ENCODE results near the gene MUC20. TPM values are rescaled to one million over a fixed set of nuclear protein-coding genes. Genes with fewer than 3 reads are reported as not detected.

The MUC20 gene
- total RNA-seq, 1 donor from 2014 or later = 0.17 TPM

- Histone ChIP-seq H3K27ac (peak overlapping the region; percentile 7), H4K20me1 (ENCODE audit: low read depth) (peaks cover 9% of the 10 kb centered on the region), H3K9me3 (ENCODE audit: low read depth) (no peaks in the 10 kb centered on the region), H3F3A (ENCODE audit: low read depth) (peaks cover 45% of the 10 kb centered on the region), H3K4me2 (peak overlapping the region; percentile 10), H3K4me1 (peaks cover 39% of the 10 kb centered on the region), H3K36me3 (no peaks in the 10 kb centered on the region), H2AFZ (replicated peaks) (no peak overlapping the region), H3K4me3 (no peak overlapping the region), H3K9ac (no peak overlapping the region), H3K27me3 (no peaks in the 10 kb centered on the region), H3K79me2 (ENCODE audit: low read depth) (no peaks in the 10 kb centered on the region)
- peak; percentile 59 for DNase-seq (ENCODE audit: low spot score)
- Mint-ChIP-seq H3K4me1 (peaks cover 28% of the 10 kb centered on the region), H3K27ac (peak overlapping the region; percentile 79), H3K27me3 (ENCODE audit: insufficient read depth, low read depth) (peaks cover 10% of the 10 kb centered on the region), H3K9me3 (peaks cover 5% of the 10 kb centered on the region), H3K36me3 (peaks cover 36% of the 10 kb centered on the region), H3K4me3 (peak overlapping the region; percentile 24)
- no peak for TF ChIP-seq EZH2phosphoT487 (IDR thresholded peaks at IDR 0.05)
- no peak for TF ChIP-seq EZH2 (IDR thresholded peaks at IDR 0.05)
- no peak for TF ChIP-seq CTCF (IDR thresholded peaks at IDR 0.05)
Measured at GRCh38 chr3:195696632-195697278, 24.0 kb upstream of the MUC20 start.

- Mint-ChIP-seq H3K27ac (peak overlapping the region; percentile 48), H3K36me3 (peaks cover 29% of the 10 kb centered on the region), H3K9me3 (peaks cover 5% of the 10 kb centered on the region), H3K4me1 (peaks cover 28% of the 10 kb centered on the region), H3K4me3 (peak overlapping the region; percentile 37), H3K27me3 (ENCODE audit: insufficient read depth, low read depth) (peaks cover 7% of the 10 kb centered on the region)
- peaks cover 45% of the 10 kb centered on the region for H3F3A ChIP-seq (ENCODE audit: low read depth)
- H3K4me3 ChIP-seq = peak overlapping the region; percentile 20
- H3K36me3 ChIP-seq = no peaks in the 10 kb centered on the region
- H3K9ac ChIP-seq = no peak overlapping the region
- no peaks in the 10 kb centered on the region for H3K9me3 ChIP-seq (ENCODE audit: low read depth)
- TF ChIP-seq EZH2phosphoT487 (IDR thresholded peaks at IDR 0.05) (no peak), EZH2 (IDR thresholded peaks at IDR 0.05) (no peak), CTCF (IDR thresholded peaks at IDR 0.05) (no peak)
- H4K20me1 ChIP-seq (ENCODE audit: low read depth) = peaks cover 9% of the 10 kb centered on the region
- no peaks in the 10 kb centered on the region for H3K27me3 ChIP-seq
- peaks cover 39% of the 10 kb centered on the region for H3K4me1 ChIP-seq
- H2AFZ ChIP-seq (replicated peaks) = no peak overlapping the region
- H3K27ac ChIP-seq = peak overlapping the region; percentile 82
- peak; percentile 79 for DNase-seq (ENCODE audit: low spot score)
- no peaks in the 10 kb centered on the region for H3K79me2 ChIP-seq (ENCODE audit: low read depth)
- H3K4me2 ChIP-seq = peak overlapping the region; percentile 65
Measured at GRCh38 chr3:195697582-195698324, 23.0 kb upstream of the MUC20 start.

GRCh38 chr3:195698325-195698646 is 22.5 kb upstream of the MUC20 start:
- H3K27ac Mint-ChIP-seq = peak overlapping the region; percentile 48
- H3K4me3 Mint-ChIP-seq = peak overlapping the region; percentile 0
- peaks cover 9% of the 10 kb centered on the region for H4K20me1 ChIP-seq (ENCODE audit: low read depth)
- H3K27me3 ChIP-seq = no peaks in the 10 kb centered on the region
- peaks cover 7% of the 10 kb centered on the region for H3K27me3 Mint-ChIP-seq (ENCODE audit: insufficient read depth, low read depth)
- DNase-seq (ENCODE audit: low spot score) = no peak
- peaks cover 28% of the 10 kb centered on the region for H3K4me1 Mint-ChIP-seq
- no peaks in the 10 kb centered on the region for H3K79me2 ChIP-seq (ENCODE audit: low read depth)
- peaks cover 39% of the 10 kb centered on the region for H3K4me1 ChIP-seq
- H3F3A ChIP-seq (ENCODE audit: low read depth) = peaks cover 45% of the 10 kb centered on the region
- peaks cover 5% of the 10 kb centered on the region for H3K9me3 Mint-ChIP-seq
- H2AFZ ChIP-seq (replicated peaks) = no peak overlapping the region
- H3K9me3 ChIP-seq (ENCODE audit: low read depth) = no peaks in the 10 kb centered on the region
- no peaks in the 10 kb centered on the region for H3K36me3 ChIP-seq
- peak overlapping the region; percentile 65 for H3K4me2 ChIP-seq
- peaks cover 26% of the 10 kb centered on the region for H3K36me3 Mint-ChIP-seq
- peak overlapping the region; percentile 20 for H3K4me3 ChIP-seq
- H3K27ac ChIP-seq = peak overlapping the region; percentile 82
- no peak for TF ChIP-seq CTCF (IDR thresholded peaks at IDR 0.05)
- TF ChIP-seq EZH2phosphoT487 (IDR thresholded peaks at IDR 0.05) = no peak
- TF ChIP-seq EZH2 (IDR thresholded peaks at IDR 0.05) = no peak
- no peak overlapping the region for H3K9ac ChIP-seq
